ENCODE measurements around the gene ARSI.

The ARSI gene

GRCh38 chr5:150247726-150248125 lies 55.0 kb downstream of the ARSI start:
- H3K27ac ChIP-seq (ENCODE audit: low read length): no peak overlapping the region
- H3K4me1 ChIP-seq (ENCODE audit: control insufficient read depth in 1 of 2, insufficient read depth in 2 of 2, low read length in 2 of 2): peaks cover 0 to 12% of the 10 kb centered on the region in 2 donors

GRCh38 chr5:150246835-150247234 lies 55.9 kb downstream of the ARSI start:
- H3K27ac ChIP-seq (ENCODE audit: low read length): no peak overlapping the region
- peaks cover 0 to 12% of the 10 kb centered on the region in 2 donors for H3K4me1 ChIP-seq (ENCODE audit: control insufficient read depth in 1 of 2, insufficient read depth in 2 of 2, low read length in 2 of 2)
- H3K4me3 ChIP-seq (ENCODE audit: low read depth in 1 of 2, low read length in 2 of 2): no peak overlapping the region
- H3K9me3 ChIP-seq (ENCODE audit: control insufficient read depth in 1 of 2, low read length in 2 of 2): no peaks in the 10 kb centered on the region
- no peaks in the 10 kb centered on the region for H3K36me3 ChIP-seq (ENCODE audit: control insufficient read depth in 1 of 2, insufficient read depth in 2 of 2, low read length in 2 of 2)
- no peaks in the 10 kb centered on the region for H3K27me3 ChIP-seq (ENCODE audit: low read depth, low read length)

More at GRCh38 chr5:150247726-150248125, 55.0 kb downstream of the ARSI start:
- Histone ChIP-seq H3K36me3 (ENCODE audit: control insufficient read depth in 1 of 2, insufficient read depth in 2 of 2, low read length in 2 of 2) (no peaks in the 10 kb centered on the region), H3K9me3 (ENCODE audit: control insufficient read depth in 1 of 2, low read length in 2 of 2) (no peaks in the 10 kb centered on the region), H3K4me3 (ENCODE audit: low read depth in 1 of 2, low read length in 2 of 2) (no peak overlapping the region), H3K27me3 (ENCODE audit: low read depth, low read length) (no peaks in the 10 kb centered on the region)

GRCh38 chr5:150246429-150246828 lies 56.3 kb downstream of the ARSI start:
- H3K27ac ChIP-seq (ENCODE audit: low read length): no peak overlapping the region
- H3K27me3 ChIP-seq (ENCODE audit: low read depth, low read length): no peaks in the 10 kb centered on the region
- H3K36me3 ChIP-seq (ENCODE audit: control insufficient read depth in 1 of 2, insufficient read depth in 2 of 2, low read length in 2 of 2): no peaks in the 10 kb centered on the region
- no peaks in the 10 kb centered on the region for H3K9me3 ChIP-seq (ENCODE audit: control insufficient read depth in 1 of 2, low read length in 2 of 2)
- H3K4me3 ChIP-seq (ENCODE audit: low read depth in 1 of 2, low read length in 2 of 2): no peak overlapping the region
- peaks cover 0 to 12% of the 10 kb centered on the region in 2 donors for H3K4me1 ChIP-seq (ENCODE audit: control insufficient read depth in 1 of 2, insufficient read depth in 2 of 2, low read length in 2 of 2)
